GM13977 (cell line): ENCODE results near the gene LHX8.
"Not testable (repeated sequence)": the region's sequence is repeated elsewhere in the genome, so short reads cannot be mapped to it uniquely, and the experiment has no call there.

Experiments used
- DNase-seq: peaks from one replicate; pipeline ENCODE4 v3.0.0; 2012; ENCODE audit warnings: low spot score
- in situ Hi-C: fragments of 300-500 bp; cut with MboI; formaldehyde crosslinking; loops from one replicate; pipeline ENCODE4 v1.12.0; 2022; ENCODE audit warnings: low sequenced_read_pairs, low pct_unique_long_range_greater_than_20kb, mixed read lengths, inconsistent platforms; ENCODE audit not compliant: unreplicated experiment
- TF ChIP-seq, protein P1 (sequence below): IDR thresholded peaks from 2 replicates; pipeline ENCODE4 v1.5.1; 2012; ENCODE audit warnings: mild to moderate bottlenecking, control low read depth; ENCODE audit not compliant: insufficient read depth; ENCODE audit errors: extremely low read depth, missing control alignments

Gene LHX8

DNA sequence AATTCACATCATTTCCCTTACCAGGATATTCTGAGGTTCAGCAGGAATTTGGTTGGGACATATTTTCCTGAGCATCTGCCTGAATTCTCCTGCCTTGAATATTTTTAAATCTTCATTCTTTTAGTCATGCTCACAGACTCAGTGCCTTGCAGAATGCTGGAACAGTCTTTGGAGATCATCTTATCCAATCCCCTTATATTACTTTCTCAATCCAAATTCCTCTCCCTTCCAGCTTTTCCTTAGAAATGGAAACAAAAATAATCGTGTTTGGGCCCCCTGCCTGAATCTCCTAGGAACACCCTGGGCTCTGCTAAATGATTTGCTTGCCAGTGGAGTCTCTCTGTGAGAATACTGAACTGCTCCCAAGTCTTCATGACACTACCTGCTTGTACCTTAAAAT, 38.4 kb downstream of the LHX8 start:
- TF ChIP-seq, protein P1, sequence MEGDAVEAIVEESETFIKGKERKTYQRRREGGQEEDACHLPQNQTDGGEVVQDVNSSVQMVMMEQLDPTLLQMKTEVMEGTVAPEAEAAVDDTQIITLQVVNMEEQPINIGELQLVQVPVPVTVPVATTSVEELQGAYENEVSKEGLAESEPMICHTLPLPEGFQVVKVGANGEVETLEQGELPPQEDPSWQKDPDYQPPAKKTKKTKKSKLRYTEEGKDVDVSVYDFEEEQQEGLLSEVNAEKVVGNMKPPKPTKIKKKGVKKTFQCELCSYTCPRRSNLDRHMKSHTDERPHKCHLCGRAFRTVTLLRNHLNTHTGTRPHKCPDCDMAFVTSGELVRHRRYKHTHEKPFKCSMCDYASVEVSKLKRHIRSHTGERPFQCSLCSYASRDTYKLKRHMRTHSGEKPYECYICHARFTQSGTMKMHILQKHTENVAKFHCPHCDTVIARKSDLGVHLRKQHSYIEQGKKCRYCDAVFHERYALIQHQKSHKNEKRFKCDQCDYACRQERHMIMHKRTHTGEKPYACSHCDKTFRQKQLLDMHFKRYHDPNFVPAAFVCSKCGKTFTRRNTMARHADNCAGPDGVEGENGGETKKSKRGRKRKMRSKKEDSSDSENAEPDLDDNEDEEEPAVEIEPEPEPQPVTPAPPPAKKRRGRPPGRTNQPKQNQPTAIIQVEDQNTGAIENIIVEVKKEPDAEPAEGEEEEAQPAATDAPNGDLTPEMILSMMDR = no peak
- DNase-seq = no peak
- in situ Hi-C loops = no loop called here

DNA sequence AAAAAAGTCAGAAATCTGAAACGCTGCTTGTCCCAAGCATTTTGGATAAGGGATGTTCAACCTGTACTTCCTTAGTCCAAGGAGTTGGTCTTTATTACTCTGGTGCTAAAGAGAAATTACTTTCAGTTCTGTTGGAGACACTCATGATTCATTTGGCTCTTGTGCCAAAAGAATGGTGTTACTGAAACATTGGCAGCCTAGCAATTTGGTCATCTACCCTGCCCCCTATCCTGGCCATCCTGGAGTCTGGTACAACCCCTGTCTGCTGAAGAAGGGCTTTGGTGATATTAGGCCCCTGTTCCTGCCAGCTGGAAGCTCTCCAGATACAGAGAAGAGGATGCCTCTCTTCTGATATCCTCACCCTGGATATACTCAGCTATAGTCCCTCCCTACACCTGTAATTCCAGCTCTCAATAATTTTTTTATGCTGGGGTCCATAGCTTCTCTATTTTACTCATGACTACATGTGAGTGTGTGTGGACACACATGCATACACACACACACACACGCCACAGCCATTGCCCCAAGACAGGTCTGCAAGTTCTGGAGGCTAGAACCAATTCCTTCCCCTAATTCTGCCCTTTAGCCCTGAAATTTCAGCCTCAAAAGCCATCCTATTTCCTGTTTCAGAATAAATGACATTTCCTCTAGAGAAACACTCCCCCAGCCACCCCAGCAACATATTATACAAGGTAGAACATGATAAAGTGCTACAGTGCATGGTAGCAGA, 40.0 kb downstream of the LHX8 start:
- DNase-seq = no peak
- TF ChIP-seq, protein P1 = no peak

DNA sequence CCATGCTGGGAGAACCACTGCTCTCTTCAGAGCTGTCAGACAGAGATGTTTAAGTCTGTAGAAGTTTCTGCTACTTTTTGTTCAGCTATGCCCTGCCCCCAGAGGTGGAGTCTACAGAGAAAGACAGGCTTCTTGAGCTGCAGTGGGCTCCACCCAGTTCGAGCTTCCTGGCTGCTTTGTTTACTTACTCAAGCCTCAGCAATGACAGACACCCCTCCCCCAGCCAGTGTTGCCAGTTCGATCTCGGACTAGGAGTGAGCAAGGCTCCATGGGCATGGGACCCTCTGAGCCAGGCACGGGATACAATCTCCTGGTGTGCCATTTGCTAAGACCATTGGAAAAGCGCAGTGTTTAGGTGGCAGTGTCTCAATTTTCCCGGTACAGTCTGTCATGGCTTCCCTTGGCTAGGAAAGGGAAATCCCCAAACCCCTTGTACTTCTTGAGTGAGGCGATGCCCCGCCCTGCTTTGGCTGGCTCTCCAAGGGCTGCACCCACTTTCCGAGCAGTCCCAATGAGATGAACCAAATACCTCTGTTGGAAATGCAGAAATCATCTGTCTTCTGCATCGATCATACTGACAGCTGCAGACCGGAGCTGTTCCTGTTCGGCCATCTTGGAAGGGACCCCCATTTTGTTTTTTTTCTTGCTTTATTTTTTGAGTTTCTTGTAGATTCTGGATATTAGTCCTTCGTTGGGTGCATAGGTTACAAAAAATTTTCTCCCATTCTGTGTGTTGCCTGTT, 47.2 kb downstream of the LHX8 start:
- in situ Hi-C loops, DNase-seq: not testable (repeated sequence)

More for the DNA sequence above, 40.0 kb downstream of the LHX8 start:
- in situ Hi-C loops = no loop called here

DNA sequence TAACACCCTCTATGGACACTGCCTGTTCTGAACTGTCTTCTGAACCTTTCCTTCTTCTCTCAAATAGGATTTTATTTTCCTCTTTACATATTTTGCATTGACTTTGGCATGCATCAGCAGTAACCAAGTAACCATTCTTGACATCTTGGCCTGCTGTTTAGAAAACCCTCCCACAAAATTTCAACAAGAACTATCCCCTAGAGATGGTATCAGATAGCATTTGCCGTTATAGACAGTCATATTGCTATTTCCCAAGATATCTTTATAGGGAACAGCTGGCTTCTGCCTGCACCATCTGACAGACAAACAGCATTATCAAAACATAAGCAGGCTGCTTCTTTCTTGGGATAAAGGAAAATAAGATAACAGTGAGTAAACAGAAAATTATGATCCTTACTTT, 54.7 kb downstream of the LHX8 start:
- no peak for DNase-seq
- in situ Hi-C loops = no loop called here
- TF ChIP-seq, protein P1 = no peak

DNA sequence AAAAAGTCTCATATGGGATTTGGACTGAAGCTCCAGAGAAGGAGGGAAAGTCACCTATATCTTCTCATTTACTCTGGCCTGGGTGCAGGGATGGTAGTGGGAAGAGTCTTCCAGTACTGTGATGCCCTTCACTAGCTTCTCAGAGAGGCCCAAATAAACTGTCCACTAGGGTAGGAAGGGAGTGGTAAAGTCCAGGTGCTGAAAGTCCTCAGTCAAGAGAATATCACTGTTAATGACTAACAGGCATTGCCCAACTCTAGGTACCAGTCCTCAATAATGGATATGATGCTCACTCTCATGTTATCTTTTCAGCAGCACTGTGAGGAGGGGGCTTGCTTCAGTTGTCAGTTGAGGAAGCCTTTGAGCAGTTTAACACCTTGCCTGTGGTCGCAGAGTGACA, 64.0 kb downstream of the LHX8 start:
- in situ Hi-C loops = loop anchor here (10.0 kb wide), 1 partner anchor 423 kb away; no protein-coding TSS in a partner anchor
- DNase-seq = no peak
- TF ChIP-seq, protein P1 = no peak

DNA sequence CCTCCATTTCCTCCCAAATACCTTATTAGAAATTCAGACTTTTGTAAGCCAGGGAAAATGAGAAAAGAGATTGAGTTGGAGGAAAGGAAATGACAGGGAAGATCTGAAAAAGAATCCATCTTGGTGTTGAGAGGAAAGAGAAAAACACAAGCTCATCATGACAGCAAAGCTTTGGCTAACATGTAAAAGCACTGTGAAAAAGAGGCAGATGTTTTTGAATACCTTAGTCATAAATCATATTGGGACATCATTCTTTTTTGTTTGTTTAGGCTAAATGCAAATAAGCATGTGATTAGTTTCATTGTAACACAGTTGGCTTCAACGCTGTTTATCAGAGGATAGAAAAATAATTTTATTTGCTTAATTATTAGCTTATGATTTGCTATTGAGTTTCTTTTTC, 64.6 kb downstream of the LHX8 start:
- in situ Hi-C loops = loop anchor here (10.0 kb wide), 1 partner anchor 424 kb away; no protein-coding TSS in a partner anchor
- TF ChIP-seq, protein P1 = no peak
- no peak for DNase-seq

DNA sequence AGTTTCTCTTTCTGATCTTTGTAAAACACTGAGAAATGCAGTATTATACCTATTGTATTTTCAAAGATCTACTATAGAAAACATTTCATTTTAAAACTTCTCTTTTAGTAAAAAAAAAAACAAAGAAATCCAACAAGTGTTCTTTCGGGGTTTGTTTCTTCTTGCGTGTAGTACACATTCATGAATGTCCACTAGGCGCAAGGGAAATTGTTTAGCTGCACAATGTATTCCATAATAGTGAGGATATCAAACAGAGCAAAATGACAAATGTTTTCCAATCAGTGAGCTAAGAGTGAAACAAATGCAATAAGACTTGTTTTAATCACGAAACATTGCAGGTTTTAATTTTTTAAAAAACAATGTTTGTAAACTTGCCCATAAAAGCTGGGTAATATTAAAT, 68.6 kb downstream of the LHX8 start:
- TF ChIP-seq, protein P1 = no peak
- in situ Hi-C loops = no loop called here
- no peak for DNase-seq
